Ishikawa (cell line): ENCODE results near the gene AKAP11.

ENCODE experiments used
- CEBPB ChIP-seq: IDR thresholded peaks from 2 replicates; pipeline ENCODE4 v1.6.1; 2012
- CREB1 ChIP-seq: IDR thresholded peaks from 2 replicates; pipeline ENCODE4 v1.6.1; 2012; ENCODE audit warnings: low read depth
- EGR1 ChIP-seq: IDR thresholded peaks from 2 replicates; pipeline ENCODE4 v1.6.1; 2012
- EP300 ChIP-seq: IDR thresholded peaks from 2 replicates; pipeline ENCODE4 v1.6.1; 2012; ENCODE audit warnings: borderline replicate concordance
- FOXM1 ChIP-seq: IDR thresholded peaks from 2 replicates; pipeline ENCODE4 v1.6.1; 2012; ENCODE audit warnings: low read depth, borderline replicate concordance
- NFIC ChIP-seq: IDR thresholded peaks from 2 replicates; pipeline ENCODE4 v1.6.1; 2012
- RAD21 ChIP-seq: IDR thresholded peaks from 2 replicates; pipeline ENCODE4 v1.6.1; 2012; ENCODE audit warnings: low read depth
- TAF1 ChIP-seq: IDR thresholded peaks from 2 replicates; pipeline ENCODE4 v1.6.1; 2012; ENCODE audit warnings: low read depth, mild to moderate bottlenecking
- TCF12 ChIP-seq: IDR thresholded peaks from 2 replicates; pipeline ENCODE4 v1.6.1; 2012; ENCODE audit warnings: low read depth
- TEAD4 ChIP-seq: IDR thresholded peaks from 2 replicates; pipeline ENCODE4 v1.6.1; 2012
- YY1 ChIP-seq: IDR thresholded peaks from 2 replicates; pipeline ENCODE4 v1.6.1; 2012; ENCODE audit warnings: low read depth
- ZBTB7A ChIP-seq: IDR thresholded peaks from 2 replicates; pipeline ENCODE4 v1.6.1; 2012; ENCODE audit warnings: low read depth
- TF ChIP-seq, protein P1 (sequence below): IDR thresholded peaks from 2 replicates; pipeline ENCODE4 v1.6.1; 2012
- TF ChIP-seq, protein P2 (sequence below): IDR thresholded peaks from 2 replicates; pipeline ENCODE4 v1.6.1; 2012; ENCODE audit warnings: low read depth, mild to moderate bottlenecking
- TF ChIP-seq, protein P3 (sequence below): IDR thresholded peaks from 2 replicates; pipeline ENCODE4 v1.6.1; 2012

AKAP11 gene

DNA sequence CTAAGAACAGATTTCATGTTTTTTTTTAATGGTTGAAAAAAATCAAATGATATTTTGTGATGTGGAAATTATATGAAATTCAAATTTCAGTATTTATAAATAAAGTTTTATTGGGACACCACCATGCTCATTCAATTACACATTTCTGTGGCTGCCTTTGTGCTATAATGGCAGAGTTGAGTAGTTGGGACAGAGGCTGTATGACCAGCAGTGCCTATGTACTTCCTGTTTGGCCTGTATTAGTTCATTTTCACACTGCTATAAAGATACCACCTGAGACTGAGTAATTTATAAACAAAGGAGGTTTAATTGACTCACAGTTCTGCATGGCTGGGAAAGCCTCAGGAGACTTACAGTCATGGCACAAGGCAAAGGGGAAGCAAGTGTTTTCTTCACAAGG is 33.6 kb downstream of the AKAP11 start:
- TF ChIP-seq NFIC (no peak), TCF12 (no peak), CEBPB (no peak), FOXM1 (no peak), TEAD4 (no peak), EP300 (no peak), EGR1 (no peak), CREB1 (no peak), TAF1 (no peak), YY1 (no peak), ZBTB7A (no peak), RAD21 (no peak)
- TF ChIP-seq, protein P1, sequence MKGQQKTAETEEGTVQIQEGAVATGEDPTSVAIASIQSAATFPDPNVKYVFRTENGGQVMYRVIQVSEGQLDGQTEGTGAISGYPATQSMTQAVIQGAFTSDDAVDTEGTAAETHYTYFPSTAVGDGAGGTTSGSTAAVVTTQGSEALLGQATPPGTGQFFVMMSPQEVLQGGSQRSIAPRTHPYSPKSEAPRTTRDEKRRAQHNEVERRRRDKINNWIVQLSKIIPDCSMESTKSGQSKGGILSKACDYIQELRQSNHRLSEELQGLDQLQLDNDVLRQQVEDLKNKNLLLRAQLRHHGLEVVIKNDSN = no peak
- TF ChIP-seq, protein P2, sequence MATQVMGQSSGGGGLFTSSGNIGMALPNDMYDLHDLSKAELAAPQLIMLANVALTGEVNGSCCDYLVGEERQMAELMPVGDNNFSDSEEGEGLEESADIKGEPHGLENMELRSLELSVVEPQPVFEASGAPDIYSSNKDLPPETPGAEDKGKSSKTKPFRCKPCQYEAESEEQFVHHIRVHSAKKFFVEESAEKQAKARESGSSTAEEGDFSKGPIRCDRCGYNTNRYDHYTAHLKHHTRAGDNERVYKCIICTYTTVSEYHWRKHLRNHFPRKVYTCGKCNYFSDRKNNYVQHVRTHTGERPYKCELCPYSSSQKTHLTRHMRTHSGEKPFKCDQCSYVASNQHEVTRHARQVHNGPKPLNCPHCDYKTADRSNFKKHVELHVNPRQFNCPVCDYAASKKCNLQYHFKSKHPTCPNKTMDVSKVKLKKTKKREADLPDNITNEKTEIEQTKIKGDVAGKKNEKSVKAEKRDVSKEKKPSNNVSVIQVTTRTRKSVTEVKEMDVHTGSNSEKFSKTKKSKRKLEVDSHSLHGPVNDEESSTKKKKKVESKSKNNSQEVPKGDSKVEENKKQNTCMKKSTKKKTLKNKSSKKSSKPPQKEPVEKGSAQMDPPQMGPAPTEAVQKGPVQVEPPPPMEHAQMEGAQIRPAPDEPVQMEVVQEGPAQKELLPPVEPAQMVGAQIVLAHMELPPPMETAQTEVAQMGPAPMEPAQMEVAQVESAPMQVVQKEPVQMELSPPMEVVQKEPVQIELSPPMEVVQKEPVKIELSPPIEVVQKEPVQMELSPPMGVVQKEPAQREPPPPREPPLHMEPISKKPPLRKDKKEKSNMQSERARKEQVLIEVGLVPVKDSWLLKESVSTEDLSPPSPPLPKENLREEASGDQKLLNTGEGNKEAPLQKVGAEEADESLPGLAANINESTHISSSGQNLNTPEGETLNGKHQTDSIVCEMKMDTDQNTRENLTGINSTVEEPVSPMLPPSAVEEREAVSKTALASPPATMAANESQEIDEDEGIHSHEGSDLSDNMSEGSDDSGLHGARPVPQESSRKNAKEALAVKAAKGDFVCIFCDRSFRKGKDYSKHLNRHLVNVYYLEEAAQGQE = no peak
- TF ChIP-seq, protein P3, sequence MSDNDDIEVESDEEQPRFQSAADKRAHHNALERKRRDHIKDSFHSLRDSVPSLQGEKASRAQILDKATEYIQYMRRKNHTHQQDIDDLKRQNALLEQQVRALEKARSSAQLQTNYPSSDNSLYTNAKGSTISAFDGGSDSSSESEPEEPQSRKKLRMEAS = no peak

DNA sequence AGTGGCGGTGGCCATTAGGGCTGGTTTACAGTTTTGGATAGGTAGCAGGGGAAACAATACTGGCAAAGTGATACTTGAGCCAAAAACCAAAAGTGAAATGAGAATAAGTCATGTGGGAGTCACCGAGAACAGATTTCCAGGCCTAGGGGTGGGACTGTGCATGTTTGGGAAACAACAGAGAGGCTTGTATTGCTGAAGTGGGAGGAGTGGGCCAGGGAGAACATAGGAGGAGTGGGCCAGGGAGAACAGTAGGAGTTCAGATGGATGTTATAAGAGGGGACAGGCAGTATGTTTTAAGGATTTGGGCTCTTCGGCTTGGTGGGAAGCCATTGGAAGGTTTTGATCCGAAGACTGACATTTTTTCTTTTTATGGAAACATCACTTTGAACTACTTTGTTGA is 35.5 kb downstream of the AKAP11 start:
- no peak for TF ChIP-seq NFIC
- no peak for TF ChIP-seq TEAD4
- TF ChIP-seq RAD21 = no peak

DNA sequence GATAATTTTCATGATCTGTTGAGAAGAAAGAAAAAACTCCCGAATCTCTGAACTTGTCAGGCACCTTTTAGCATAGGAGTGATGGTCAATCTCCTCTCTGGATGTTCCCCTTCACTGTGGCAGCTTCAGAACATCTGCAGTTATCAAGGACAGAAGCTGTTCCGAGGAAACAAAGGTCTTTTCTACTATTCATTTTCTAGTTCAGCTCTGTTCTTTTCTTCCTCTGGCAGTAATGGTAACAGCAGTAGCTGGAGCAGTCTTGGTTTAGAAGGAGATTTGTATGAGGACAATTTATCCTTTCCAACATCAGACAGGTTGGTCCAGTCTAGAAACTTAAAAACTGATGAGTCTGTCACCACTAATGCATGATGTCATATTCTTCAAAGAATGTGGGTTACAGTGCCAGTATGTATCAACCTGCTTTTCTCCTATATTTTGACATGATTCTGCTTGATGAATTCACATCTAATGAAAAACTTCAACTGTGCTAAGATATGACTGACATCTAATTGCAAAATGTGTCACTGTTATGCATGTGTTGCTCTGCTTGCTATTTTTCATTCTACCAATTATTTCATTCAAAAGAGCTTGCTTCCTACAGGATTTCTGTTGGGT is 41.0 kb downstream of the AKAP11 start:
- TF ChIP-seq, protein P3 = no peak
- TF ChIP-seq EGR1 (no peak), CEBPB (no peak), CREB1 (no peak), FOXM1 (no peak), EP300 (no peak), TAF1 (no peak), ZBTB7A (no peak), RAD21 (no peak), YY1 (no peak), TCF12 (no peak), TEAD4 (no peak), NFIC (no peak)
- TF ChIP-seq, protein P1 = no peak
- TF ChIP-seq, protein P2 = no peak

DNA sequence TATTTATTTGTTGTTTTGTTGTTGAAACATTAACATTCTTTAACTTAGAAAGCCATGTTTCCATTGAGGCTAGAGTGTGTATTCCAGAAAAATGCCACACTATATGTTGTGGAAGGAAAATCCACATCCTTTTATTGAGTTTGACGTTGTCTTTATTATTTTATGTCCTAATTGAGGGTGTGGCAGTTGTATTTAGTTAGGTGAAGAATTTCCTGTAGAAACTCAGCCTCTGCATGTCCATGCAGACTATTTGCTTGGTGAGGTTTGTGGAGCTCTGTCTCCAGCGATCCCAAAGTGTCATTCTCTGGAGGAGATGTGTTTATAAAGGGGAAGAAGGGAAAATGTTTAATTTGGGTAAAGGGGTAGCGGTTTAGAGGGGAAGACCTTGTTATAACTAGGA is 46.6 kb downstream of the AKAP11 start:
- TF ChIP-seq NFIC (no peak), TCF12 (no peak), EP300 (no peak), RAD21 (no peak), FOXM1 (no peak), TEAD4 (no peak), CEBPB (no peak), EGR1 (no peak), TAF1 (no peak), CREB1 (no peak)
- TF ChIP-seq, protein P3 = no peak
- TF ChIP-seq, protein P2 = no peak
- TF ChIP-seq, protein P1 = no peak
